RWPE1 (cell line): ENCODE measurements around the gene GYS1.

Source experiments
- CTCF ChIA-PET: fragments of 350-600 bp; sonication (Branson Sonifier 250); formaldehyde crosslinking; extraction: SDS; loops from one replicate; lab custom pipeline; 2021; lab: Yijun Ruan, JAX
- POLR2A ChIA-PET: fragments of 400-600 bp; formaldehyde crosslinking; extraction: SDS; loops from one replicate; lab custom pipeline; 2020; ENCODE audit warnings: antibody characterized with exemption; ENCODE audit not compliant: low non-redundant PET; lab: Yijun Ruan, JAX
- DNase-seq: peaks from one replicate; pipeline ENCODE4 v3.0.0; 2012; ENCODE audit warnings: low spot score
- H3K27ac ChIP-seq: fragments of 450-650 bp; 2 replicates; pipeline ENCODE4 v1.5.1; 2017
- TF ChIP-seq, protein P1 (sequence below): fragments of 450-650 bp; conservative IDR thresholded peaks from 2 replicates; pipeline ENCODE4 v1.5.1; 2017; ENCODE audit warnings: low read depth, mild to moderate bottlenecking

The GYS1 gene

DNA sequence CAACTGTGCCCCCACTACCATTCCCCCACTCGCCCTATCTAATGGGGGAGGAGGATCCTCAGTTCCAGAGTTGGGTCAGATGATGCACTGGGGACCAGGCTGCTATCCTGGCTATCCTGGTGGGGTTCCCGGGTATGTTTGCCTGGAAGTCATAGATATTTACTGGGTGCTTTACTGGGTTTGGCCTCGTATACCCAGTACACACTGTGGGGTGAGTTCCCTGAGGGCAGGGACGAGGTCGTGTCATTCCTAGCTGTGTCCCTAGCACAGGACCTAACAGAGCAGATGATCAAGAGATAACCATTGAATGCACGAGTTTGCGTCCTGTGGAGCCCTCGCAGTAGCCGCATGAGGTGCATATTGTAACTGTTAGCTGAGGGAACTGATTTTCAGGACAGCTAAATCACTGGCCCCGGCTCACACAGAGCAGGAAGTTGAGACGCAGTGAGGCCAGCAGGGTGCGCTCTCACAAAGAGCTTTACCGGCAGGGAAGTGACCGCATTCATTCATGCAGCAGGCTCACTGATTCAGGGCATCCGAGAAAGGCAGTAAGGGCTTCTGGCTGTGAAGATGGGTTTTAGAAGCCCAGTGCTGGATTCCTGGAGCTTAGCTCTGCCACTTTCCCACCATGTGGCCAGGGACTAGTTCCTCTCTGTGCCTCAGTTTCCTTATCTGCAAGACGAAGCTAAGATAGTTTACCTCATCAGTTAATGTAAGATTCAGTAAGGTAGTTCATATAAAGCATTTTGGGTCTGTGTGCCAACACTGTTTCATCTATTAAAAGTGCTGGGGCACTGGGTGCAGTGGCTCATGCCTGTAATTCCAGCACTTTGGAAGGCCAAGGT, 6.6 kb upstream of the GYS1 start:
- POLR2A ChIA-PET = interaction anchor here (0.6 kb wide), 1 partner anchor 637 kb away, joined by 3 read pairs; no protein-coding TSS in a partner anchor
- no peak for DNase-seq
- peak overlapping the region; percentile 42 for H3K27ac ChIP-seq
- CTCF ChIA-PET = interaction anchor here (0.5 to 1.7 kb wide), 6 partner anchors 8 to 234 kb away, joined by 3 to 10 read pairs (median 3); no protein-coding TSS in a partner anchor
- TF ChIP-seq, protein P1, sequence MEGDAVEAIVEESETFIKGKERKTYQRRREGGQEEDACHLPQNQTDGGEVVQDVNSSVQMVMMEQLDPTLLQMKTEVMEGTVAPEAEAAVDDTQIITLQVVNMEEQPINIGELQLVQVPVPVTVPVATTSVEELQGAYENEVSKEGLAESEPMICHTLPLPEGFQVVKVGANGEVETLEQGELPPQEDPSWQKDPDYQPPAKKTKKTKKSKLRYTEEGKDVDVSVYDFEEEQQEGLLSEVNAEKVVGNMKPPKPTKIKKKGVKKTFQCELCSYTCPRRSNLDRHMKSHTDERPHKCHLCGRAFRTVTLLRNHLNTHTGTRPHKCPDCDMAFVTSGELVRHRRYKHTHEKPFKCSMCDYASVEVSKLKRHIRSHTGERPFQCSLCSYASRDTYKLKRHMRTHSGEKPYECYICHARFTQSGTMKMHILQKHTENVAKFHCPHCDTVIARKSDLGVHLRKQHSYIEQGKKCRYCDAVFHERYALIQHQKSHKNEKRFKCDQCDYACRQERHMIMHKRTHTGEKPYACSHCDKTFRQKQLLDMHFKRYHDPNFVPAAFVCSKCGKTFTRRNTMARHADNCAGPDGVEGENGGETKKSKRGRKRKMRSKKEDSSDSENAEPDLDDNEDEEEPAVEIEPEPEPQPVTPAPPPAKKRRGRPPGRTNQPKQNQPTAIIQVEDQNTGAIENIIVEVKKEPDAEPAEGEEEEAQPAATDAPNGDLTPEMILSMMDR = peak; percentile 65

DNA sequence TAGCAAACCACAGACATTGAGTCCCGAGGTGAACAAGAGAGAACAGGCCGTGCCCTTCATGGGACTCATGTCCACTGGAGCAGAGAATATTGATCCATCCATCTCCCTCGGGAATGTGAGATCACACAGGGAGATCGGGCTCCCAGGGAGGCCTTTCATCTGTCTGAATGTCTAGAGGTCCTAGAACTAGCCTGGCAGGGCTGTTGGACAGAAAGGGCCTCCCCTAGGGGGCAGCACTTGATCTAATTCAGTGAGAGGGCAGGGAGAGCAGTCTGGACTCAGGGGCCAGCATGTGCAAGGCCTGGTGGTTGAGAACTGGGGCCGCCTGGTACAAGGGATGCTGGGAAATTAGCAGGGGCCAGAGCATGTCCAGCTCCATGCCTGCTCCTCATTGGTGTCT, 4.9 kb upstream of the GYS1 start:
- TF ChIP-seq, protein P1 = 0 out of 2 replicates have a peak, but pooled peaks have one; percentile 38
- peak overlapping the region; percentile 42 for H3K27ac ChIP-seq
- ChIA-PET CTCF (interaction anchor here (0.6 to 0.8 kb wide), 4 partner anchors 11 to 296 kb away, joined by 3 to 4 read pairs (median 3); no protein-coding TSS in a partner anchor), POLR2A (no interaction called here)
- DNase-seq = no peak

DNA sequence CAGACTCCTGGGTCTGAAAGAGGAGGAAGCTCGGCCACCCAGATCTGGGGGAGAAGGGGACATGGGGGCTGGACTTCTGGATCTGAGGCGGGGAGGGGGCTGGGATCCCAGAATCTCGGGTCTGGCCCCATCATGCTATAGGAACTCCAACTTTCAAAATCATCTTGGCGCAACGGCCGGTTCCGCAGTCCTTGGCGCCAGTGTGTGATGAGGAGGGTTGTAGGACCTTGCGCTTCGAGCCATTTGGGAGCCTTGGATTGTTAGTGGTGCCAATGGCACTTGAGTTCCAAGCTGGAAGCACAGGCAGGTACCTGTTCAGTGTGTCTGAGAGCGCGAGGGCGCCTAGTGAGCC, 902 bp upstream of the GYS1 start:
- DNase-seq = no peak
- ChIA-PET POLR2A (interaction anchor here (0.6 to 1.5 kb wide), 4 partner anchors 14 to 70 kb away, joined by 3 to 9 read pairs (median 4); partner anchors contain the start of genes CGB7 and NTF4), CTCF (interaction anchor here (0.6 to 1.6 kb wide), 2 partner anchors 13 to 94 kb away, joined by 3 to 4 read pairs; no protein-coding TSS in a partner anchor)
- H3K27ac ChIP-seq = peak overlapping the region; percentile 91
- TF ChIP-seq, protein P1 = no peak

DNA sequence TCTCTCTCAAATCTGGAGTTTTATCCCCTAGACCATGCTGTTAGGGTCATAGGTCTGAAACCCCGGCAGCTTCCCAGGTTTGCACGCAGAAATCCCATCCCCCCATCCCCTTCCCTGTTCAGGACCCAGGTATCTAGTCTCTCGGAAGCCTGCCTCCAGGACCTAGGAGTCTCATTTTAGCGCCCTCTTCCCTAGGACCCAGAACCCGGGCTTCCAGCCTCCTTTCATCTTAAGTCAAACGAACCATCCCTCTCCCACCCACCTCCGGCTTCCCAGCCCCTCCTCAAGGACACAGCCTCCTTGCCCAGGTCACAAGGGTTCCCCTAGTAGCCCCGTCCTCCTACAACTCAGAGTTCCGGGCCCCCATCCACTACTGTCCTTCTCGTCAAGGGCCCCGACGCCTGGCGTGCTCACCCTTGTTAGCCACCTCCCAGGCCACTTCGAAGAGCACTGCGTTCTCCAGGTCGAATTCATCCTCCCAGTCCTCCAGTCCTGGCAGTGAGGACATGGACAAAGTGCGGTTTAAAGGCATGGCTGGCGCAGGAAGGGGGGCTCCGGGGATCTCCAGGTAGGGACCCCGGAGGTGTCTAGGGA, 431 bp downstream of the GYS1 start:
- peak overlapping the region; percentile 91 for H3K27ac ChIP-seq
- TF ChIP-seq, protein P1 = no peak
- ChIA-PET CTCF (interaction anchor here (0.5 to 1.9 kb wide), 7 partner anchors 10 to 64 kb away, joined by 3 to 11 read pairs (median 4); no protein-coding TSS in a partner anchor), POLR2A (interaction anchor here (0.5 to 1.5 kb wide), 5 partner anchors 12 to 120 kb away, joined by 3 to 9 read pairs (median 3); partner anchors contain the start of gene NTF4)
- DNase-seq = no peak

DNA sequence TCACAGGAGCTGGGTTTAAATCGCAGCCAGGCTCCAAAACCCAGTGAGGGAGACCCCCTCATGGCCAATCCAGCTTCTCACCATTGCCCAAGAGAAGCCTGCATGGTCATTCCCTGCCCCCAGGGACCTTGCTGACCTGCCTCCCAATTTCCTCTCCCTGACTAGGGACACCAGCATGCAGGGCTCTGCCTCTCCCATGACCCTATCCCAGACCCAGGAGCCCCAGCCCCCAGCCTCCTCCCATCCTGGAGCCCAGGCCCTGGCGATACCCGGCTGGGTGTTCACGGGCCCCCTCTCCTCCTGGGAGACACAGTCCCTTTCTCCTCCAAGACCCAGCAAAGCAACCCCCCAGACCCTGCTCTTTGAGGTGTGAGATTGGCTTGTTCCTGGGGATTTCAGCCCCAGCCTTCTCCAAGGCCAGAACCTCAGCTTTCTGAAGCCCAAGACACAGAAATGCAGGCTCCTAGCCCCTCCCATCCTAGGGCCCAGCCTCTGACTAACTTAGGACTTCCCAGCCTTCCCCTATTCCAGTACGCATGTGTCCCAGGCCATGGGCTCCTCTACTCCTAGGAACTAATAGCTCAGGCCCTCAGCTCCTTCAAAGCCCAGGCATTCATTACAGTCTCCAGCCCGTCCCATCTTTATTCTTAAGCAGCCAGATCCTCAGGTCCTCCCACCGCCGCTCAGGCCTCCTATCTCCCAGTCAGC, 1.1 kb downstream of the GYS1 start:
- CTCF ChIA-PET = interaction anchor here (0.5 to 1.9 kb wide), 4 partner anchors 12 to 452 kb away, joined by 3 to 11 read pairs (median 4); no protein-coding TSS in a partner anchor
- H3K27ac ChIP-seq = peak overlapping the region; percentile 91
- peak; percentile 82 for DNase-seq
- TF ChIP-seq, protein P1 = no peak
- POLR2A ChIA-PET = interaction anchor here (1.0 to 1.1 kb wide), 2 partner anchors 14 to 26 kb away, joined by 3 read pairs; no protein-coding TSS in a partner anchor
